H1 (cell line): ENCODE measurements around the gene HERC5. TPM values are rescaled to one million over a fixed set of nuclear protein-coding genes. Genes with fewer than 3 reads are reported as not detected.
A peak's percentile ranks its signal among the peaks of the same experiment; 100 is the strongest.

Source experiments
- CTCF ChIA-PET: fragments of 300-600 bp; sonication (Branson Sonifier 250); formaldehyde crosslinking; loops from one replicate; lab custom pipeline; 2021; ENCODE audit not compliant: partially characterized antibody; lab: Charles Lee
- POLR2A ChIA-PET: fragments of 300-600 bp; sonication (Branson Sonifier 250); formaldehyde crosslinking; loops from one replicate; lab custom pipeline; 2021; ENCODE audit warnings: inconsistent platforms; ENCODE audit not compliant: partially characterized antibody; lab: Charles Lee
- DNase-seq, 2 experiments: peaks; one replicate each; pipeline versions ENCODE4 v3.0.0 to v3.0.0-alpha.2; 2010 to 2022; ENCODE audit warnings: low spot score in 2 of 2, low read depth in 1 of 2, mixed read lengths in 1 of 2
- FAIRE-seq: peaks from 2 replicates; lab custom pipeline; 2011; peaks lifted over from hg19 to GRCh38; lab: Jason Lieb, UNC
- H2AFZ ChIP-seq: 2 replicates; pipeline ENCODE4 v1.8.1; 2012; ENCODE audit warnings: low read length, inconsistent platforms
- H2AK5ac ChIP-seq: 2 replicates; pipeline ENCODE4 v1.6.1; 2013; ENCODE audit warnings: low read depth, low read length
- H2BK120ac ChIP-seq: replicated peaks from 2 replicates; pipeline ENCODE3; 2013; ENCODE audit warnings: low read depth, low read length, inconsistent platforms
- H2BK12ac ChIP-seq: 2 replicates; pipeline ENCODE4 v1.6.1; 2013; ENCODE audit warnings: low read depth, low read length
- H2BK15ac ChIP-seq: 2 replicates; pipeline ENCODE4 v1.6.1; 2013; ENCODE audit warnings: low read length
- H2BK20ac ChIP-seq: 2 replicates; pipeline ENCODE4 v1.6.1; 2013; ENCODE audit warnings: low read length
- H2BK5ac ChIP-seq: 2 replicates; pipeline ENCODE4 v1.6.1; 2013; ENCODE audit warnings: low read depth, low read length
- H3K14ac ChIP-seq: 2 replicates; pipeline ENCODE4 v1.6.1; 2013; ENCODE audit warnings: inconsistent platforms; ENCODE audit not compliant: insufficient read length
- H3K18ac ChIP-seq: 2 replicates; pipeline ENCODE4 v1.6.1; 2013; ENCODE audit warnings: low read length; ENCODE audit errors: extremely low read depth
- H3K23ac ChIP-seq: 2 replicates; pipeline ENCODE4 v1.6.1; 2013; ENCODE audit warnings: inconsistent platforms; ENCODE audit not compliant: insufficient read length
- H3K23me2 ChIP-seq: 2 replicates; pipeline ENCODE4 v1.6.1; 2013; ENCODE audit warnings: low read depth, low read length
- H3K27ac ChIP-seq: 2 replicates; pipeline ENCODE4 v1.6.1; 2011; ENCODE audit warnings: low read depth, low read length, inconsistent platforms
- H3K27me3 ChIP-seq, 4 experiments: replicated peaks in 1 of 4; 1 replicate in 1 of 4; 2 replicates in 3 of 4; pipeline versions ENCODE4 v1.6.1 to v1.8.1; 2011 to 2013; ENCODE audit warnings: low read length in 3 of 4, mild to moderate bottlenecking in 3 of 4, inconsistent platforms in 2 of 4, mixed read lengths in 2 of 4, moderate library complexity in 1 of 4; ENCODE audit not compliant: control insufficient read depth in 3 of 4, insufficient read depth in 3 of 4; ENCODE audit errors: extremely low read depth in 1 of 4
- H3K36me3 ChIP-seq, 4 experiments: 2 replicates each; pipeline versions ENCODE4 v1.6.1 to v1.8.1; 2011 to 2013; ENCODE audit warnings: mild to moderate bottlenecking in 4 of 4, low read length in 3 of 4, moderate library complexity in 2 of 4, control low read depth in 1 of 4, inconsistent platforms in 1 of 4; ENCODE audit not compliant: insufficient read depth in 4 of 4, control insufficient read depth in 2 of 4
- H3K4ac ChIP-seq: replicated peaks from 2 replicates; pipeline ENCODE3; 2013; ENCODE audit warnings: low read length, low read depth, mixed read lengths, inconsistent platforms; ENCODE audit not compliant: insufficient read length
- H3K4me1 ChIP-seq, 4 experiments: replicated peaks in 1 of 4; 1 replicate in 1 of 4; 2 replicates in 3 of 4; pipeline versions ENCODE4 v1.6.1 to v1.8.1; 2011 to 2013; ENCODE audit warnings: low read length in 3 of 4, inconsistent platforms in 2 of 4, mixed read lengths in 1 of 4; ENCODE audit not compliant: insufficient read depth in 4 of 4, control insufficient read depth in 3 of 4
- H3K4me2 ChIP-seq, 2 experiments: 2 replicates each; pipeline versions ENCODE4 v1.6.1 to v1.8.1; 2011 to 2013; ENCODE audit warnings: low read depth in 2 of 2, low read length in 2 of 2, control low read depth in 1 of 2, inconsistent platforms in 1 of 2, mild to moderate bottlenecking in 1 of 2; ENCODE audit not compliant: insufficient read depth in 1 of 2
- H3K4me3 ChIP-seq, 4 experiments: fragments of 200-600, 300-600 bp in 1 of 4; sonication (generic), shearing (Covaris generic), sonication (Bioruptor Twin) in 1 of 4; 2 replicates each; pipeline versions ENCODE4 v1.5.1 to v1.8.1; 2011 to 2016; ENCODE audit warnings: low read length in 4 of 4, low read depth in 3 of 4, control low read depth in 2 of 4, inconsistent platforms in 2 of 4, mild to moderate bottlenecking in 2 of 4, mixed read lengths in 1 of 4, moderate library complexity in 1 of 4; ENCODE audit not compliant: insufficient read depth in 2 of 4; ENCODE audit errors: extremely low read depth in 1 of 4
- H3K56ac ChIP-seq: replicated peaks from 2 replicates; pipeline ENCODE3; 2013; ENCODE audit warnings: low read depth, mild to moderate bottlenecking, mixed read lengths, low read length, inconsistent platforms; ENCODE audit not compliant: insufficient read length
- H3K79me1 ChIP-seq: 2 replicates; pipeline ENCODE4 v1.6.1; 2013; ENCODE audit warnings: low read depth, low read length, control low read depth
- H3K79me2 ChIP-seq, 2 experiments: 2 replicates each; pipeline versions ENCODE4 v1.6.1 to v1.8.1; 2012 to 2013; ENCODE audit warnings: low read length in 2 of 2, mild to moderate bottlenecking in 2 of 2, inconsistent platforms in 1 of 2; ENCODE audit not compliant: insufficient read depth in 2 of 2, control insufficient read depth in 1 of 2
- H3K9ac ChIP-seq, 4 experiments: replicated peaks in 1 of 4; 1 replicate in 1 of 4; 2 replicates in 3 of 4; pipeline versions ENCODE4 v1.6.1 to v1.8.1; 2011 to 2013; ENCODE audit warnings: low read depth in 3 of 4, low read length in 3 of 4, control low read depth in 2 of 4, mild to moderate bottlenecking in 2 of 4, moderate library complexity in 2 of 4, inconsistent platforms in 1 of 4; ENCODE audit errors: extremely low read depth in 1 of 4
- H3K9me3 ChIP-seq, 2 experiments: 2 replicates each; pipeline versions ENCODE4 v1.6.1 to v1.8.1; 2012 to 2013; ENCODE audit warnings: mild to moderate bottlenecking in 2 of 2, moderate library complexity in 2 of 2, control low read depth in 1 of 2, inconsistent platforms in 1 of 2, low read depth in 1 of 2, low read length in 1 of 2, mixed read lengths in 1 of 2; ENCODE audit not compliant: insufficient read depth in 2 of 2
- H4K20me1 ChIP-seq, 2 experiments: replicated peaks in 1 of 2; 2 replicates each; pipeline versions ENCODE3 to v1.8.1; 2011 to 2013; ENCODE audit warnings: inconsistent platforms in 2 of 2, low read length in 2 of 2, mild to moderate bottlenecking in 1 of 2; ENCODE audit not compliant: insufficient read depth in 2 of 2, control insufficient read depth in 1 of 2
- H4K5ac ChIP-seq: 2 replicates; pipeline ENCODE4 v1.6.1; 2013; ENCODE audit warnings: low read length, low read depth, mixed read lengths, inconsistent platforms; ENCODE audit not compliant: insufficient read length
- H4K8ac ChIP-seq: 2 replicates; pipeline ENCODE4 v1.8.0; 2013; ENCODE audit warnings: mild to moderate bottlenecking, moderate library complexity, low read length, inconsistent platforms; ENCODE audit not compliant: insufficient read depth; ENCODE audit errors: extremely low read depth
- H4K91ac ChIP-seq: replicated peaks from 2 replicates; pipeline ENCODE3; 2013; ENCODE audit warnings: low read length, mixed read lengths, inconsistent platforms; ENCODE audit not compliant: insufficient read length
- CBX5 ChIP-seq: fragments of 300-800, 300-1000 bp; sonication (generic); IDR thresholded peaks from 2 replicates; pipeline ENCODE4 v1.7.1; 2016; ENCODE audit warnings: antibody characterized with exemption, low read length, low read depth
- CREB1 ChIP-seq: IDR thresholded peaks from 2 replicates; pipeline ENCODE4 v1.6.1; 2012; ENCODE audit warnings: inconsistent platforms
- HDAC6 ChIP-seq: IDR thresholded peaks from one replicate; pipeline ENCODE4 v1.7.1; 2012; ENCODE audit warnings: low read depth, mild to moderate bottlenecking, inconsistent platforms, low read length, moderate library complexity
- JUND ChIP-seq: IDR thresholded peaks from 2 replicates; pipeline ENCODE4 v1.6.1; 2011; ENCODE audit warnings: mild to moderate bottlenecking, improper control_type of control experiment, low read length
- MAX ChIP-seq: IDR thresholded peaks from 2 replicates; pipeline ENCODE4 v1.6.1; 2012; ENCODE audit warnings: inconsistent platforms
- NANOG ChIP-seq: IDR thresholded peaks from 2 replicates; pipeline ENCODE4 v1.6.1; 2011; ENCODE audit warnings: low read length, low read depth, mild to moderate bottlenecking, inconsistent platforms; ENCODE audit not compliant: insufficient read depth, poor library complexity, severe bottlenecking
- POLR2AphosphoS5 ChIP-seq: IDR thresholded peaks from 2 replicates; pipeline ENCODE4 v1.6.1; 2011; ENCODE audit warnings: low read depth, low read length
- SAP30 ChIP-seq: fragments of 300-600 bp; sonication (generic); IDR thresholded peaks from 2 replicates; pipeline ENCODE4 v1.7.1; 2012; ENCODE audit warnings: low read length, moderate library complexity, mild to moderate bottlenecking, inconsistent platforms; ENCODE audit not compliant: insufficient read depth, insufficient replicate concordance
- SIRT6 ChIP-seq: IDR thresholded peaks from one replicate; pipeline ENCODE4 v1.7.1; 2012; ENCODE audit warnings: low read length, inconsistent platforms
- WGBS, 2 experiments: shearing (Covaris generic) in 1 of 2; methylation state at CpG; one replicate each; pipeline versions ENCODE4 v1.1.6 to v1.1.7; 2013 to 2015; ENCODE audit warnings: low lambda C conversion rate in 2 of 2, mixed read lengths in 2 of 2, inconsistent platforms in 1 of 2, low coverage in 1 of 2, missing lambda C conversion rate in 1 of 2; ENCODE audit not compliant: insufficient replicate concordance in 2 of 2, insufficient coverage in 1 of 2, insufficient read length in 1 of 2; ENCODE audit errors: extremely low coverage in 1 of 2, missing lambda C conversion rate in 1 of 2; 5-methylcytosine and 5-hydroxymethylcytosine counted together
- polyA plus RNA-seq, 7 experiments: library from polyadenylated mRNA; depleted of rRNA in 3 of 7; stranded (reverse) in 5 of 7; unstranded in 2 of 7; fragments of >200 nt in 5 of 7; fragments of 200-250 nt in 2 of 7; gene quantifications; 1 replicate in 5 of 7; 2 replicates in 1 of 7; 4 replicates in 1 of 7; pipeline versions ENCODE4 v1.2.1 to v1.2.3, GENCODE V29; 2011 to 2013; ENCODE audit warnings: missing spikeins in 2 of 7, mixed read lengths in 2 of 7
- total RNA-seq: library from RNA; stranded (reverse); fragmentation: NEBNext Ultra II Directional; extraction: Animal tissue kit (Norgen Biotek cat#: 25700); gene quantifications from 2 replicates; pipeline ENCODE4 v1.2.1, GENCODE V29; 2021
- TF ChIP-seq, protein P1 (sequence below), 3 experiments: IDR thresholded peaks; 1 replicate in 2 of 3; 2 replicates in 1 of 3; pipeline versions ENCODE4 v1.5.1 to v1.6.1; 2011; ENCODE audit warnings: low read length in 3 of 3, mild to moderate bottlenecking in 3 of 3, inconsistent platforms in 2 of 3, low read depth in 1 of 3, moderate library complexity in 1 of 3; ENCODE audit not compliant: insufficient read depth in 1 of 3; ENCODE audit errors: control extremely low read depth in 1 of 3

The HERC5 gene
- total and polyA plus RNA-seq, 2 of the 8 experiments (the other 6 are each of a cell fraction or from before 2014, with no cell fraction given), result 6.6 to 20.7 TPM

DNA sequence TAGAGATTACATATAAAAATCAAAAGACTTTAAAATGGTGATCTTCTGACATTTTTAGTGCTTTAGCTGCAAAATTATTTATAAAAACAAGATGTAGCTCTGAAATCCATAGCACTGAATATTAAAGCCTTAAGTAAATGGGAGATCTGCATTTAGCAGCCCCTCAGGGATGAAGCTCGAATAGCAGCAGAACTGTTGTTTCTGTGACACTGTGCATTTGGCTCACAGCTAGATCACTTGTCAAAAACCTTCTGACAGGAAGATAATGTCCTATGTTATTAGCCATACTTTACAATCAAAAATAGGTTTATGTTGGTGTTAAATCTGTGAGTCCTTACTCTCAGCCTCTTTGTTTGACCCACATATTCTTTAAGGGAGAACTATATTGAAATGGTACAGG, 80.8 kb downstream of the HERC5 start:
- H3K18ac ChIP-seq, result no peak overlapping the region
- H3K23me2 ChIP-seq, result no peaks in the 10 kb centered on the region
- peak overlapping the region; percentile 53 for H3K4ac ChIP-seq
- H3K23ac ChIP-seq, result no peak overlapping the region
- no peak overlapping the region for H2BK15ac ChIP-seq
- no peak for DNase-seq
- H2BK120ac ChIP-seq, result no peak overlapping the region
- POLR2A ChIA-PET, result no interaction called here
- no peak overlapping the region for H4K8ac ChIP-seq
- CTCF ChIA-PET, result interaction anchor here (0.9 to 2.8 kb wide), 6 partner anchors 13 to 125 kb away, joined by 3 to 12 read pairs (median 3); no protein-coding TSS in a partner anchor
- H2BK20ac ChIP-seq, result no peak overlapping the region
- no peaks in the 10 kb centered on the region for H3K79me1 ChIP-seq
- H3K56ac ChIP-seq, result no peak overlapping the region
- H3K36me3 ChIP-seq, result no peaks in the 10 kb centered on the region
- H4K91ac ChIP-seq, result no peak overlapping the region
- no peak overlapping the region for H2AK5ac ChIP-seq
- no peak overlapping the region for H2BK12ac ChIP-seq
- no peaks in the 10 kb centered on the region for H4K20me1 ChIP-seq
- H3K27me3 ChIP-seq, result no peaks in the 10 kb centered on the region
- H2AFZ ChIP-seq, result no peak overlapping the region
- H3K9me3 ChIP-seq, result no peaks in the 10 kb centered on the region
- FAIRE-seq, result no peak
- H3K4me2 ChIP-seq, result no peak overlapping the region
- no peak overlapping the region for H3K9ac ChIP-seq
- H2BK5ac ChIP-seq, result no peak overlapping the region
- no peak overlapping the region for H3K14ac ChIP-seq
- H3K79me2 ChIP-seq, result no peaks in the 10 kb centered on the region
- H3K27ac ChIP-seq, result no peak overlapping the region
- H4K5ac ChIP-seq, result no peak overlapping the region
- H3K4me1 ChIP-seq, result peaks cover 0 to 14% (median 3%) of the 10 kb centered on the region in 4 experiments; a peak in 4 of 7 replicates
- H3K4me3 ChIP-seq, result no peak overlapping the region
- WGBS, 2 experiments, result 96% methylated on average over 1 of the region's 1 CpG; no CpG with 5 or more reads in 1 of the 2 experiments
- no peak for TF ChIP-seq SAP30
- TF ChIP-seq CBX5, result no peak
- TF ChIP-seq, protein P1, sequence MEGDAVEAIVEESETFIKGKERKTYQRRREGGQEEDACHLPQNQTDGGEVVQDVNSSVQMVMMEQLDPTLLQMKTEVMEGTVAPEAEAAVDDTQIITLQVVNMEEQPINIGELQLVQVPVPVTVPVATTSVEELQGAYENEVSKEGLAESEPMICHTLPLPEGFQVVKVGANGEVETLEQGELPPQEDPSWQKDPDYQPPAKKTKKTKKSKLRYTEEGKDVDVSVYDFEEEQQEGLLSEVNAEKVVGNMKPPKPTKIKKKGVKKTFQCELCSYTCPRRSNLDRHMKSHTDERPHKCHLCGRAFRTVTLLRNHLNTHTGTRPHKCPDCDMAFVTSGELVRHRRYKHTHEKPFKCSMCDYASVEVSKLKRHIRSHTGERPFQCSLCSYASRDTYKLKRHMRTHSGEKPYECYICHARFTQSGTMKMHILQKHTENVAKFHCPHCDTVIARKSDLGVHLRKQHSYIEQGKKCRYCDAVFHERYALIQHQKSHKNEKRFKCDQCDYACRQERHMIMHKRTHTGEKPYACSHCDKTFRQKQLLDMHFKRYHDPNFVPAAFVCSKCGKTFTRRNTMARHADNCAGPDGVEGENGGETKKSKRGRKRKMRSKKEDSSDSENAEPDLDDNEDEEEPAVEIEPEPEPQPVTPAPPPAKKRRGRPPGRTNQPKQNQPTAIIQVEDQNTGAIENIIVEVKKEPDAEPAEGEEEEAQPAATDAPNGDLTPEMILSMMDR (IDR thresholded peaks at IDR 0.05; ENCODE audit: control extremely low read depth in 1 of 3, insufficient read depth in 1 of 3, low read depth in 1 of 3, low read length in 3 of 3), result no peak
- no peak for TF ChIP-seq MAX
- no peak for TF ChIP-seq SIRT6
- TF ChIP-seq HDAC6, result no peak
- no peak for TF ChIP-seq POLR2AphosphoS5
- TF ChIP-seq JUND, result no peak
- TF ChIP-seq CREB1, result no peak
- no peak for TF ChIP-seq NANOG
